ENCODE data around the gene LCA5L.

GRCh38 chr21:39429445-39429844 is 16.1 kb downstream of the LCA5L start:
- TF ChIP-seq CTCF (IDR thresholded peaks at IDR 0.05; ENCODE audit: low read length) (no peak), EZH2 (IDR thresholded peaks at IDR 0.05; ENCODE audit: borderline replicate concordance, low read length) (no peak)
